Epithelial cell of esophagus (primary cell): ENCODE data around the gene HTR3E.

ENCODE experiments used
- DNase-seq: peaks from one replicate; pipeline ENCODE4 v3.0.0; 2010; ENCODE audit warnings: low read depth
- H3K4me3 ChIP-seq: 2 replicates; pipeline ENCODE4 v1.5.1; 2011; ENCODE audit warnings: mild to moderate bottlenecking, low read length, control low read depth
- CTCF ChIP-seq: IDR thresholded peaks from 2 replicates; pipeline ENCODE4 v1.5.1; 2011; ENCODE audit warnings: low read depth, mild to moderate bottlenecking, low read length, control low read depth, inconsistent platforms; ENCODE audit not compliant: insufficient read depth; ENCODE audit errors: missing control alignments

Gene HTR3E

GRCh38 chr3:184081116-184081830 is 15.6 kb upstream of the HTR3E start:
- no peak for DNase-seq
- no peak overlapping the region for H3K4me3 ChIP-seq
- TF ChIP-seq CTCF = no peak

- H3K4me3 ChIP-seq = no peak overlapping the region
- DNase-seq = no peak
- TF ChIP-seq CTCF = no peak
These were observed 14.8 kb upstream of the HTR3E start for GRCh38 chr3:184082034-184082433.

- DNase-seq = no peak
- TF ChIP-seq CTCF = no peak
- H3K4me3 ChIP-seq = no peak overlapping the region
These were observed 14.4 kb upstream of the HTR3E start for GRCh38 chr3:184082465-184082864.

GRCh38 chr3:184085389-184085852 is 11.4 kb upstream of the HTR3E start:
- TF ChIP-seq CTCF = no peak
- H3K4me3 ChIP-seq = no peak overlapping the region
- peak; percentile 95 for DNase-seq

GRCh38 chr3:184092199-184092598 is 4.7 kb upstream of the HTR3E start:
- DNase-seq = no peak
- H3K4me3 ChIP-seq = no peak overlapping the region
- no peak for TF ChIP-seq CTCF

GRCh38 chr3:184097556-184097955 is 692 bp downstream of the HTR3E start:
- no peak for TF ChIP-seq CTCF
- no peak for DNase-seq
- H3K4me3 ChIP-seq = no peak overlapping the region
